ENCODE data around the gene TMTC1. TPM values are rescaled to one million over a fixed set of nuclear protein-coding genes. Genes with fewer than 3 reads are reported as not detected.

The TMTC1 gene
- total and polyA plus RNA-seq, 2 of the 8 experiments (the other 6 are each of a cell fraction or from before 2014, with no cell fraction given) = 15.4 to 20.8 TPM

DNA sequence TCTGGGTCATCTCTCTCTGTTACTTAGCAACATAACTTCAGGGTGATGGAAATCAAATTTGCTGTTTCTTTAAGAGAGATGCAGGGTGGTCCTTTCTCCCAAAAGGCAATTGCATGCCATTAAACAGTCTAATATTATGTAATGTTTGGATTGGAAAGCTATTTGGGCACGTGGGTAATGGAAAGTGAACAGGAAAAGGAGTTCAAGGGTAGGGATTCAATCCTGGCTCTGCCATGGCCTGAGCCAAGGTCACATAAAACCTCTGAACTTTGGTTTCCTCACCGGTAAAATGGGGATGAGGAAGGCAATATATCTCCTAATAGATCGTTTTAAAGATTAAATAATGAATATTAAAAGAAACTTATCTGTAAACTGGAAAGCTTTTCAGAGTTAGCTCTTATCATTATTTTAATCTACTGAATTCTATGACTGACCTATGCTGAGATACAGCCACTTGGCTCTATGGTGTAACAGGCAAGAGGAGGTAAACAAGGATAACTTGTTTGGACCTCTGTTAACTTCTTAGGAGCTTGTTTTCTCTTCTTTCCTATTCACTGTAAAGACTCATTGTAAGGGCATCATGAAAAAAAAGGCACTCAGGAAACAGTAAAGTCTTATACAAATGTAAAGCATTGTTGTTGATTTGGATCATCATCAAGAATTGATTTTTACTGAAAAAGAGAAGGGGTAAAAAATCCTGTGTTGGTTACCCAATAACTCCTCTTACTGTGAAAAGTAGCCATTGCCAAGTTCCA lies 230.6 kb downstream of the TMTC1 start:
- Histone ChIP-seq H3K9me3 (ENCODE audit: insufficient read depth in 2 of 2, low read depth in 1 of 2, low read length in 1 of 2) (no peaks in the 10 kb centered on the region), H4K91ac (replicated peaks; ENCODE audit: insufficient read length, low read length) (no peak overlapping the region), H4K8ac (ENCODE audit: extremely low read depth, insufficient read depth, low read length) (no peak overlapping the region), H3K18ac (ENCODE audit: extremely low read depth, low read length) (no peak overlapping the region), H4K5ac (ENCODE audit: insufficient read length, low read depth, low read length) (no peak overlapping the region), H3K27me3 (replicated peaks in 1 of 4; ENCODE audit: control insufficient read depth in 3 of 4, extremely low read depth in 1 of 4, insufficient read depth in 3 of 4, low read length in 3 of 4) (no peaks in the 10 kb centered on the region), H4K20me1 (replicated peaks in 1 of 2; ENCODE audit: control insufficient read depth in 1 of 2, insufficient read depth in 2 of 2, low read length in 2 of 2) (no peaks in the 10 kb centered on the region), H2AFZ (ENCODE audit: low read length) (no peak overlapping the region), H2BK15ac (ENCODE audit: low read length) (no peak overlapping the region), H2AK5ac (ENCODE audit: low read depth, low read length) (no peak overlapping the region), H2BK5ac (ENCODE audit: low read depth, low read length) (no peak overlapping the region), H3K27ac (ENCODE audit: low read depth, low read length) (no peak overlapping the region), H3K4me1 (replicated peaks in 1 of 4; ENCODE audit: control insufficient read depth in 3 of 4, insufficient read depth in 4 of 4, low read length in 3 of 4) (no peaks in the 10 kb centered on the region), H3K9ac (replicated peaks in 1 of 4; ENCODE audit: extremely low read depth in 1 of 4, low read depth in 3 of 4, low read length in 3 of 4) (no peak overlapping the region), H3K23ac (ENCODE audit: insufficient read length) (no peak overlapping the region), H2BK120ac (replicated peaks; ENCODE audit: low read depth, low read length) (no peak overlapping the region), H3K14ac (ENCODE audit: insufficient read length) (no peak overlapping the region), H2BK12ac (ENCODE audit: low read depth, low read length) (no peak overlapping the region), H3K36me3 (ENCODE audit: control insufficient read depth in 2 of 4, insufficient read depth in 4 of 4, low read length in 3 of 4) (no peaks in the 10 kb centered on the region), H3K79me1 (ENCODE audit: low read depth, low read length) (no peaks in the 10 kb centered on the region), H3K4me3 (ENCODE audit: extremely low read depth in 1 of 4, insufficient read depth in 2 of 4, low read depth in 3 of 4, low read length in 4 of 4) (no peak overlapping the region), H2BK20ac (ENCODE audit: low read length) (no peak overlapping the region), H3K79me2 (ENCODE audit: control insufficient read depth in 1 of 2, insufficient read depth in 2 of 2, low read length in 2 of 2) (no peaks in the 10 kb centered on the region), H3K4ac (replicated peaks; ENCODE audit: insufficient read length, low read depth, low read length) (no peak overlapping the region), H3K4me2 (ENCODE audit: insufficient read depth in 1 of 2, low read depth in 2 of 2, low read length in 2 of 2) (no peak overlapping the region), H3K23me2 (ENCODE audit: low read depth, low read length) (no peaks in the 10 kb centered on the region; the same call in 1 of the 2 replicates), H3K56ac (replicated peaks; ENCODE audit: insufficient read length, low read depth, low read length) (no peak overlapping the region)
- 90% methylated on average over 3 of the region's 3 CpGs; no CpG with 5 or more reads in 1 of the 2 experiments for WGBS, 2 experiments (ENCODE audit: extremely low coverage in 1 of 2, insufficient coverage in 1 of 2, insufficient read length in 1 of 2, insufficient replicate concordance in 2 of 2, low coverage in 1 of 2, low lambda C conversion rate in 2 of 2, missing lambda C conversion rate in 1 of 2)
- ChIA-PET CTCF (ENCODE audit: partially characterized antibody) (interaction anchor here (0.8 to 5.2 kb wide), 21 partner anchors 10 to 787 kb away, joined by 3 to 28 read pairs (median 3); no protein-coding TSS in a partner anchor), POLR2A (ENCODE audit: partially characterized antibody) (no interaction called here)
- DNase-seq (ENCODE audit: low read depth in 1 of 2, low spot score in 2 of 2) (no peak), FAIRE-seq (no peak)
- TF ChIP-seq NANOG (IDR thresholded peaks at IDR 0.05; ENCODE audit: insufficient read depth, low read depth, low read length, poor library complexity, severe bottlenecking) (no peak), HDAC2 (IDR thresholded peaks at IDR 0.05; ENCODE audit: borderline replicate concordance in 1 of 2, low read depth in 2 of 2, low read length in 2 of 2) (no peak), JUND (IDR thresholded peaks at IDR 0.05; ENCODE audit: low read length) (no peak), GABPA (IDR thresholded peaks at IDR 0.05; ENCODE audit: borderline replicate concordance, insufficient read depth, low read length) (no peak), ATF2 (IDR thresholded peaks at IDR 0.05; ENCODE audit: low read length) (no peak), TBP (IDR thresholded peaks at IDR 0.05; ENCODE audit: low read depth, low read length) (no peak), MAFK (IDR thresholded peaks at IDR 0.05; ENCODE audit: low read depth, low read length) (no peak), CBX5 (IDR thresholded peaks at IDR 0.05; ENCODE audit: low read depth, low read length) (no peak), CHD1 (IDR thresholded peaks at IDR 0.05; ENCODE audit: low read depth, low read length) (no peak), FOSL1 (IDR thresholded peaks at IDR 0.05; ENCODE audit: insufficient read depth, low read depth, low read length) (no peak)
